ENCODE measurements around the gene RBM10.

Gene RBM10

DNA sequence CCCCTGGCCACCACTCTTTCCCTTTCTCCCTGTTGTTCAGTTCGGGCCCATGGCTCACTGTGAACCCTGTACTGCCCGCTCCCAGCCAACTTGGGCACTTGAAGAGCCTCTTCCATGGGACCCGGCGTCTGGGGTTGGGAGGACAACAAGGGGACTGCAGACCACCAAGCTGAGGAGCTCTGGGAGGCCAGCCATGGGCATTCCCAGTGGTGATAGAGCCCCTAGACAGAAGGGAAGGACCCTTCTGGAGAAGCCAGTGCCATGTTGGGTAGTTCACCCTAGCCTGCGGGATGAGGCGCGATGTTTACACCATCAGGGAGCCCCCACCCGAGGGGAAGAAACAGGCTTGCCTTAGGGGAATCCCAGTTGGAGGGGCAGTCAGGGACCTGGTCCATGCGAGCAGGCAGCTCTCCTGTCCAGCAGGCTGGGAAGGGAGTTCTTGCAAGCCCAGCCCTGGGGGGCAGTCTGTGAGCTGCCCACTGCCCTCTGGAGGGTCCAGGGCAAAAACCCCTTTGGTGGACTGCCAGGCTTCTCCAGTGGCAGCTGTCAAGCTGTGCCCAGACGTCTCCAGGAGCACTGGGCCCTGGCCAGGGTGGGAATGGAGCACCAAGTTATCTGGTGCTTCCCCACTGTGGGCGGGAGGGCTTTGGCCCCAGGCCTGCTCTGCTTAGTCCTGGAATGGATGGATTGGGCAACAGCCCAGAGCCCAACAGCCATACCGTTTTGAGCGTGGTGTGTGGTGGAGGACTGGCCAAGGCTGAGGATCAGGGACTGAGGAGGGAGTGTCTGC is 24.9 kb downstream of the RBM10 start:
- TF ChIP-seq CTCF (IDR thresholded peaks at IDR 0.05; ENCODE audit: low read depth, low read length), result no peak
- DNase-seq (ENCODE audit: extremely low read depth, low read depth), result no peak

GRCh38 chrX:47170861-47171692 is 26.1 kb downstream of the RBM10 start:
- no peak for DNase-seq (ENCODE audit: extremely low read depth, low read depth)
- no peak for TF ChIP-seq CTCF (IDR thresholded peaks at IDR 0.05; ENCODE audit: low read depth, low read length)

DNA sequence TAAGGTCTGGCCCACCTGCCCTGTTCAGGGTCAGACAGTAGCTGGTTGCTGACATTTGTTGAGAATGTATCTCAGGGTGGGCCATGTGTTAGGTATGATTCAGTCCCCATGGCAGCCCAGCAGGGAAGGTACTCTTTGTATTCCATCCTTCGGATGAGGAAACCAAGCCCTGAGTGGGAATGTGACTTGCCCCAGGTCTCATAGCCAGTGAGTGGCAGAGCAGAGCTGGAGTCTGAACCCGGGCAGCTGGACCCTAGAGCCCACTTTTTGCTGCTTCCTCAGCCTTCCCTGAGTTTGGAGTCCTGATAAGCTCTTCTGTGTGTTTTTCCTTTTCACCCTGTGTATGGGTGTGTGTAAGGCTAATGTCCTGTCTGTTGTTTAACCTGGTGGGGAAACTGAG is 27.0 kb downstream of the RBM10 start:
- no peak for TF ChIP-seq CTCF (IDR thresholded peaks at IDR 0.05; ENCODE audit: low read depth, low read length)
- DNase-seq (ENCODE audit: extremely low read depth, low read depth), result no peak

GRCh38 chrX:47172549-47172948 is 27.5 kb downstream of the RBM10 start:
- DNase-seq (ENCODE audit: extremely low read depth, low read depth), result no peak
- TF ChIP-seq CTCF (IDR thresholded peaks at IDR 0.05; ENCODE audit: low read depth, low read length), result no peak

DNA sequence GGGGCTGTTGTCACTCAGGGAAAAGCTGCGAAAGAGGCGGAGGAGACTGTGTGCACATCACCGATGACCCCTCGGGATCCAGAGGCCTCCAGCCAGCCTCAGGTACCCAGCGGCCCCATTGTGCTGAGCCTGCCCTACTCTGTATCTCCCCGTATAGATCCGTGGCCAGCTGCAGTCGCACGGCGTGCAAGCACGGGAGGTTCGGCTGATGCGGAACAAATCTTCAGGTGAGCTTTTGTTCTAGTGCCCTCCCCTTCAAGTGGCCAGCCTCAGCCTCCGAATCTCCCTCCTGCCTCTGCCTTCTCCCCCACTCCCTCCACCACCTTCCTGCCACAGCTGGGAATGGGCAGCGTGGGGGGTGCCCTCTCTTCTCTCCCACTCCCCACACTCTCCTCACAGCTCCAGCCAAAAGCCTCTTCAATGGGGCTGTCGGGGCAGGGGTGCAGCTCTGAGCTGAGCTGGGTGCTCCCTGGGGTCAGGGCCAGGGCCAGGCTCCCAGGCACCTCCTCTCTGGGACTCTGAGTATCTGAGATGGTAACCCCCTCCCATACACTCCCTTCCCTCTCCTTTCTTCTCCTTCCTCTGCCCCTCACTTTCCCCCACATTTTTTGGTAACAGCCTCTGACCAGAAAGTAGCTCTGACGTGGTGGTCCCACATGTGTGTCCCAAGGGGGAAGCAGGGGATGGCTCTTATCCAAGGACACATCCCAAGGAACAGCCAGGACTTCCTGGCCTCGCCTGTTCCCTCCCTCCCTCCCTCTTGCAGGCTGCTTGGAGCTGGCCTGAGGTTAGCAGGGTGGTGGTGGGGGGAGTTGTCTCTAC is 28.2 kb downstream of the RBM10 start:
- no peak for DNase-seq (ENCODE audit: extremely low read depth, low read depth)

DNA sequence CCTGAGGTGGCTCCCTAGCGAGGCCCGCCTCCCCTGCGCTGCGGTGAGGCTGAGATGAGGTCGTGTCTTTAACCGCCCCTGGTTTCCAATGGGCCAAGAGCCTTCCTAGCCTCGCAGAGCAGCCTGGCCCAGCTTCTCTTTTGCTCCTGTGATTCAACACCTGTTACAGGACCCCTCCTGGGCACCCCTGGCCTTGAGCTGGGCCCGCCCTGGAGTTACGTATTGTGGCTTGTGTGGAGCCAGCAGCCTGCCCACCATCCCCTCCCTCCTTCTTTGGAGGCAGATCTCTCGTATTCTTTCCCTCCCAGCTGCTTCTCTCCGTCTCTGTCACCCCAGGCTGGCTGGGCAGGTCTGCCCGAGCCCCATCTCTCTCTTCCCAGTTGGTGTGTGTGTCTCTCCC is 29.4 kb downstream of the RBM10 start:
- TF ChIP-seq CTCF (IDR thresholded peaks at IDR 0.05; ENCODE audit: low read depth, low read length), result no peak
- no peak for DNase-seq (ENCODE audit: extremely low read depth, low read depth)

More for the DNA sequence above, 28.2 kb downstream of the RBM10 start:
- no peak for TF ChIP-seq CTCF (IDR thresholded peaks at IDR 0.05; ENCODE audit: low read depth, low read length)
